RWPE1 (cell line): ENCODE measurements around the gene TNS1.

Experiments used
- CTCF ChIA-PET: fragments of 350-600 bp; sonication (Branson Sonifier 250); formaldehyde crosslinking; extraction: SDS; loops from one replicate; lab custom pipeline; 2021; lab: Yijun Ruan, JAX
- POLR2A ChIA-PET: fragments of 400-600 bp; formaldehyde crosslinking; extraction: SDS; loops from one replicate; lab custom pipeline; 2020; ENCODE audit warnings: antibody characterized with exemption; ENCODE audit not compliant: low non-redundant PET; lab: Yijun Ruan, JAX
- DNase-seq: peaks from one replicate; pipeline ENCODE4 v3.0.0; 2012; ENCODE audit warnings: low spot score
- H3K27ac ChIP-seq: fragments of 450-650 bp; 2 replicates; pipeline ENCODE4 v1.5.1; 2017
- CTCF ChIP-seq: fragments of 450-650 bp; conservative IDR thresholded peaks from 2 replicates; pipeline ENCODE4 v1.5.1; 2017; ENCODE audit warnings: low read depth, mild to moderate bottlenecking

TNS1 gene

GRCh38 chr2:217941339-217941738, 61.5 kb downstream of the TNS1 start:
- POLR2A ChIA-PET = no interaction called here

GRCh38 chr2:217940261-217941220, 62.3 kb downstream of the TNS1 start:
- ChIA-PET CTCF (no interaction called here), POLR2A (no interaction called here)
- no peak for TF ChIP-seq CTCF
- H3K27ac ChIP-seq = no peak overlapping the region
- no peak for DNase-seq

More at GRCh38 chr2:217941339-217941738, 61.5 kb downstream of the TNS1 start:
- no peak for TF ChIP-seq CTCF
- CTCF ChIA-PET = no interaction called here
- no peak overlapping the region for H3K27ac ChIP-seq
- no peak for DNase-seq

- H3K27ac ChIP-seq = no peak overlapping the region
- DNase-seq = no peak
- POLR2A ChIA-PET = no interaction called here
- no peak for TF ChIP-seq CTCF
- CTCF ChIA-PET = interaction anchor here (0.6 kb wide), 1 partner anchor 15 kb away, joined by 3 read pairs; no protein-coding TSS in a partner anchor
Observed at GRCh38 chr2:217939629-217940245, 63.1 kb downstream of the TNS1 start.

- DNase-seq = no peak
- H3K27ac ChIP-seq = no peak overlapping the region
- TF ChIP-seq CTCF = no peak
- ChIA-PET POLR2A (no interaction called here), CTCF (interaction anchor here (0.6 to 0.9 kb wide), 2 partner anchors 15 to 112 kb away, joined by 3 read pairs; no protein-coding TSS in a partner anchor)
Observed at GRCh38 chr2:217939220-217939619, 63.6 kb downstream of the TNS1 start.

- ChIA-PET CTCF (interaction anchor here (0.7 to 1.2 kb wide), 5 partner anchors 39 to 149 kb away, joined by 3 to 5 read pairs (median 3); no protein-coding TSS in a partner anchor), POLR2A (no interaction called here)
- H3K27ac ChIP-seq = peak overlapping the region; percentile 94
- TF ChIP-seq CTCF = no peak
- no peak for DNase-seq
Observed at GRCh38 chr2:217938036-217938435, 64.8 kb downstream of the TNS1 start.

- POLR2A ChIA-PET = no interaction called here
- CTCF ChIA-PET = interaction anchor here (0.7 to 1.2 kb wide), 4 partner anchors 38 to 148 kb away, joined by 3 to 5 read pairs (median 4); no protein-coding TSS in a partner anchor
Observed at GRCh38 chr2:217937446-217937845, 65.3 kb downstream of the TNS1 start.

More at GRCh38 chr2:217937446-217937845, 65.3 kb downstream of the TNS1 start:
- no peak for TF ChIP-seq CTCF
- H3K27ac ChIP-seq = peak overlapping the region; percentile 94
- DNase-seq = no peak
